ENCODE data around the gene KCNQ1OT1.

Gene KCNQ1OT1

GRCh38 chr11:2673250-2673610 lies 26.6 kb downstream of the KCNQ1OT1 start:
- H2BK12ac ChIP-seq (ENCODE audit: low read length in 2 of 2), result no peak overlapping the region
- H2BK5ac ChIP-seq (ENCODE audit: low read depth, low read length, poor library complexity, severe bottlenecking), result no peak overlapping the region
- H3K36me3 ChIP-seq (ENCODE audit: control insufficient read depth in 1 of 2, insufficient read depth in 2 of 2, low read depth in 1 of 2, low read length in 2 of 2), result peaks cover 14 to 15% of the 10 kb centered on the region in 2 experiments
- no peaks in the 10 kb centered on the region for H3K9me3 ChIP-seq (ENCODE audit: control insufficient read depth, low read length)
- H3K27me3 ChIP-seq (ENCODE audit: control insufficient read depth in 1 of 2, insufficient read depth in 1 of 2, low read length in 2 of 2), result no peaks in the 10 kb centered on the region
- H3K14ac ChIP-seq (ENCODE audit: low read length in 2 of 2), result no peak overlapping the region
- H2AFZ ChIP-seq (ENCODE audit: low read depth, low read length), result no peak overlapping the region
- DNase-seq, result no peak
- H3K23ac ChIP-seq (ENCODE audit: low read length in 2 of 2), result no peak overlapping the region
- H3K4me1 ChIP-seq (ENCODE audit: control insufficient read depth, insufficient read depth, low read depth, low read length), result peaks cover 11% of the 10 kb centered on the region
- H3K27ac ChIP-seq (ENCODE audit: low read length, poor library complexity, severe bottlenecking), result no peak overlapping the region
- no peak overlapping the region for H3K4ac ChIP-seq (ENCODE audit: low read depth in 1 of 2, low read length in 2 of 2)
- H2BK15ac ChIP-seq (ENCODE audit: low read depth, poor library complexity, severe bottlenecking), result no peak overlapping the region
- H3K9ac ChIP-seq (ENCODE audit: low read length), result no peak overlapping the region
- no peak overlapping the region for H3K4me2 ChIP-seq (ENCODE audit: low read length, poor library complexity, severe bottlenecking)
- WGBS, result 100% methylated on average over 2 of the region's 2 CpGs
- H2BK120ac ChIP-seq (ENCODE audit: low read depth, low read length), result no peak overlapping the region
- no peak overlapping the region for H2AK5ac ChIP-seq (ENCODE audit: low read length, severe bottlenecking)
- H3K4me3 ChIP-seq (ENCODE audit: insufficient read depth in 1 of 2, low read depth in 1 of 2, low read length in 2 of 2), result no peak overlapping the region
- H4K8ac ChIP-seq (ENCODE audit: low read length), result no peak overlapping the region
- H3K18ac ChIP-seq (ENCODE audit: low read depth in 1 of 2, low read length in 2 of 2), result no peak overlapping the region
- no peak overlapping the region for H4K91ac ChIP-seq (ENCODE audit: low read length)
- H3K79me1 ChIP-seq (replicated peaks; ENCODE audit: low read length, poor library complexity, severe bottlenecking), result peaks cover 2% of the 10 kb centered on the region

DNA sequence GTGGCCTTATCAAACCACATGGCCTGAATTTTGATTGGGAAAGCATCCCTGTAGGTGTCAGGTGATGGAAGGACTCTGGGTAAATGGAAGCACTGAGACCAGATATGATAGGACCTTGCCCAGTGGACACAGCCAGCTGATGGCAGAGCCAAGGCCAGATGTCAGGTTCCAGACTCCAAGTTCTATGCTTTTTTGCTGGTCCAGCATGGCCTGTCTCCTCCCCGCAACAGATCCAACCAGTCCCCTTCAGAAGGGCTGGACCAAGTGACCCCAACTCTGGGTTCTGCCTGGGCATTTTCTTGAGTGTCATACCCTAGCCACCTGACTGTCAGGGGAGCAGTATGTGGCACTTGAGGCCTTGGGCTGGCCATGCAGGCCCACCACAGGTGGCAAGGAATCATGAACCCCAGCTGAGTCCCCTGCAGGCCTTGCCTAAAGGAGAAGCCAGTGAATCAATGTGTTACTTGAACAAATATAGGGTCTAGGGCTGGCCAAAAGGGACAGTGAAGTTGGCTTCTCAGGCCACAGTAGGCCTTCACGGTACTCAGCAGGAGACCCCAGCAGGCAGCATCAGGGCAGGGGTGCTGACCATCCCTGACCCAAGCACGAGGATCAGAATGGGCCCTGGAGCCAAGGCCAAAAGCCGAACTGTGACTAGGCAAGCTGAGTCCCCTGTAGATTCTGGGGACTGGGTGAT lies 27.1 kb downstream of the KCNQ1OT1 start:
- no peak overlapping the region for H2BK120ac ChIP-seq (ENCODE audit: low read depth, low read length)
- H2AK5ac ChIP-seq (ENCODE audit: low read length, severe bottlenecking), result no peak overlapping the region
- H3K9ac ChIP-seq (ENCODE audit: low read length), result no peak overlapping the region
- no peak overlapping the region for H2AFZ ChIP-seq (ENCODE audit: low read depth, low read length)
- H3K14ac ChIP-seq (ENCODE audit: low read length in 2 of 2), result no peak overlapping the region
- no peak overlapping the region for H4K91ac ChIP-seq (ENCODE audit: low read length)
- no peak overlapping the region for H2BK12ac ChIP-seq (ENCODE audit: low read length in 2 of 2)
- H2BK5ac ChIP-seq (ENCODE audit: low read depth, low read length, poor library complexity, severe bottlenecking), result no peak overlapping the region
- H3K23ac ChIP-seq (ENCODE audit: low read length in 2 of 2), result no peak overlapping the region
- H3K18ac ChIP-seq (ENCODE audit: low read depth in 1 of 2, low read length in 2 of 2), result no peak overlapping the region
- no peak overlapping the region for H3K4me3 ChIP-seq (ENCODE audit: insufficient read depth in 1 of 2, low read depth in 1 of 2, low read length in 2 of 2)
- H3K36me3 ChIP-seq (ENCODE audit: control insufficient read depth in 1 of 2, insufficient read depth in 2 of 2, low read depth in 1 of 2, low read length in 2 of 2), result peaks cover 19 to 20% of the 10 kb centered on the region in 2 experiments
- 96% methylated on average over 4 of the region's 4 CpGs for WGBS
- no peak overlapping the region for H2BK15ac ChIP-seq (ENCODE audit: low read depth, poor library complexity, severe bottlenecking)
- peaks cover 11% of the 10 kb centered on the region for H3K4me1 ChIP-seq (ENCODE audit: control insufficient read depth, insufficient read depth, low read depth, low read length)
- no peak overlapping the region for H3K4me2 ChIP-seq (ENCODE audit: low read length, poor library complexity, severe bottlenecking)
- no peaks in the 10 kb centered on the region for H3K9me3 ChIP-seq (ENCODE audit: control insufficient read depth, low read length)
- DNase-seq, result no peak
- H3K27ac ChIP-seq (ENCODE audit: low read length, poor library complexity, severe bottlenecking), result no peak overlapping the region
- no peak overlapping the region for H4K8ac ChIP-seq (ENCODE audit: low read length)
- no peaks in the 10 kb centered on the region for H3K27me3 ChIP-seq (ENCODE audit: control insufficient read depth in 1 of 2, insufficient read depth in 1 of 2, low read length in 2 of 2)
- H3K4ac ChIP-seq (ENCODE audit: low read depth in 1 of 2, low read length in 2 of 2), result no peak overlapping the region
- peaks cover 2% of the 10 kb centered on the region for H3K79me1 ChIP-seq (replicated peaks; ENCODE audit: low read length, poor library complexity, severe bottlenecking)

DNA sequence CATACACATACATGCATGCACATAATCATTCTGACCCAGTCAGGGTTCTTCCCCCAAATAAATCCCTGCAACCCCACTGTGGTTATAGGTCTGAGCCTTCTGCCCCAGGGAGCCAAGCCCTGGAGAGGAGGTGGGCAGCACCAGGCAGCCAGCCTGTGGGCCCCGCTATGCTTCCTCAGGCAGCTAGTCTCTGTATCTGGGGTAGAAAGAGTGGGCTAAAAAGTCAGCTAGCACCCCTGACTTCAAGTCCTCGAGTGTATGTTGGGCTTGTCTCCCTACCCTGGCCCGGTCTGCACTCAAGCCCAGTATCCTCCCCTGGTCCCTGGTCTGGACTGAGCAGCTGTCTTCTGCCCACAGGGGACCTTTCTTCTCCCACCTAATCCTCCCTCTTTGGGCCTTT lies 28.0 kb downstream of the KCNQ1OT1 start:
- no peak overlapping the region for H2BK12ac ChIP-seq (ENCODE audit: low read length in 2 of 2)
- H3K4me2 ChIP-seq (ENCODE audit: low read length, poor library complexity, severe bottlenecking), result no peak overlapping the region
- no peak for DNase-seq
- WGBS, result 98% methylated on average over 3 of the region's 3 CpGs
- H2AFZ ChIP-seq (ENCODE audit: low read depth, low read length), result no peak overlapping the region
- no peak overlapping the region for H4K8ac ChIP-seq (ENCODE audit: low read length)
- H2AK5ac ChIP-seq (ENCODE audit: low read length, severe bottlenecking), result no peak overlapping the region
- no peak overlapping the region for H3K9ac ChIP-seq (ENCODE audit: low read length)
- H3K4me1 ChIP-seq (ENCODE audit: control insufficient read depth, insufficient read depth, low read depth, low read length), result peaks cover 11% of the 10 kb centered on the region
- no peak overlapping the region for H2BK5ac ChIP-seq (ENCODE audit: low read depth, low read length, poor library complexity, severe bottlenecking)
- H4K91ac ChIP-seq (ENCODE audit: low read length), result no peak overlapping the region
- H3K4ac ChIP-seq (ENCODE audit: low read depth in 1 of 2, low read length in 2 of 2), result no peak overlapping the region
- H3K18ac ChIP-seq (ENCODE audit: low read depth in 1 of 2, low read length in 2 of 2), result no peak overlapping the region
- no peaks in the 10 kb centered on the region for H3K27me3 ChIP-seq (ENCODE audit: control insufficient read depth in 1 of 2, insufficient read depth in 1 of 2, low read length in 2 of 2)
- peaks cover 2% of the 10 kb centered on the region for H3K79me1 ChIP-seq (replicated peaks; ENCODE audit: low read length, poor library complexity, severe bottlenecking)
- no peaks in the 10 kb centered on the region for H3K9me3 ChIP-seq (ENCODE audit: control insufficient read depth, low read length)
- no peak overlapping the region for H2BK120ac ChIP-seq (ENCODE audit: low read depth, low read length)
- no peak overlapping the region for H3K4me3 ChIP-seq (ENCODE audit: insufficient read depth in 1 of 2, low read depth in 1 of 2, low read length in 2 of 2)
- H3K14ac ChIP-seq (ENCODE audit: low read length in 2 of 2), result no peak overlapping the region
- no peak overlapping the region for H3K23ac ChIP-seq (ENCODE audit: low read length in 2 of 2)
- H3K36me3 ChIP-seq (ENCODE audit: control insufficient read depth in 1 of 2, insufficient read depth in 2 of 2, low read depth in 1 of 2, low read length in 2 of 2), result peaks cover 20 to 21% of the 10 kb centered on the region in 2 experiments
- H3K27ac ChIP-seq (ENCODE audit: low read length, poor library complexity, severe bottlenecking), result no peak overlapping the region
- H2BK15ac ChIP-seq (ENCODE audit: low read depth, poor library complexity, severe bottlenecking), result no peak overlapping the region

DNA sequence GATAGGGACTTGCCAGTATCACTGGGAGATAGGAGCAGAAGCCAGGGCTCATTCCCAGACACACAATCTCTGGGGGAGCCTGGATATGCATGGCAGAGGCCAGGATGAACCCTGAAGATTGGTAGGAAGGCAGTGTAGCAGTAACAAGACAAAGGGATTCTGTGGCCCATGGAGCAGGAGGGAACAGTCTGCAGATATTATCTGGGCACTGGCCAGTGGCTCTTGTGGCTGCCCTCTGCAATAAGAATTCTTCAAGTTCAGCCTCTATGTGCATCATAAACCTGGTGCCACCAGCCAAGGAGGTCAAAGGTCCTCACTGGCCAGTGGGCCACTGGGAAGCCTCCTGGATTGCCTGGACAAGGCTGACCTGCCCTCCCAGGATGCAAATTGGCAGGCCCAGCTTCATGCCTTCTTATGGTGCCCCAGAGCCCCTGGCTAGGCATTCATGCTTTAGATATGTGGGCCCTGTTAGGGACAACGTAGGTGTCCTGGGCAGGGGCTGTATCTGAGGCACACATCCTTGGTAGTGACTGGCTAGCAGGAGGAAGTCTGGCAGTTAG lies 29.2 kb downstream of the KCNQ1OT1 start:
- H3K18ac ChIP-seq (ENCODE audit: low read depth in 1 of 2, low read length in 2 of 2), result no peak overlapping the region
- peaks cover 10% of the 10 kb centered on the region for H3K4me1 ChIP-seq (ENCODE audit: control insufficient read depth, insufficient read depth, low read depth, low read length)
- DNase-seq, result no peak
- H3K27ac ChIP-seq (ENCODE audit: low read length, poor library complexity, severe bottlenecking), result no peak overlapping the region
- H2BK5ac ChIP-seq (ENCODE audit: low read depth, low read length, poor library complexity, severe bottlenecking), result no peak overlapping the region
- no peaks in the 10 kb centered on the region for H3K27me3 ChIP-seq (ENCODE audit: control insufficient read depth in 1 of 2, insufficient read depth in 1 of 2, low read length in 2 of 2)
- H2BK120ac ChIP-seq (ENCODE audit: low read depth, low read length), result no peak overlapping the region
- H3K9ac ChIP-seq (ENCODE audit: low read length), result no peak overlapping the region
- H3K79me1 ChIP-seq (replicated peaks; ENCODE audit: low read length, poor library complexity, severe bottlenecking), result peaks cover under 1% of the 10 kb centered on the region
- H2BK12ac ChIP-seq (ENCODE audit: low read length in 2 of 2), result no peak overlapping the region
- H3K4ac ChIP-seq (ENCODE audit: low read depth in 1 of 2, low read length in 2 of 2), result no peak overlapping the region
- 66% methylated on average over 1 of the region's 1 CpG for WGBS
- peaks cover 20 to 21% of the 10 kb centered on the region in 2 experiments for H3K36me3 ChIP-seq (ENCODE audit: control insufficient read depth in 1 of 2, insufficient read depth in 2 of 2, low read depth in 1 of 2, low read length in 2 of 2)
- no peak overlapping the region for H4K91ac ChIP-seq (ENCODE audit: low read length)
- no peaks in the 10 kb centered on the region for H3K9me3 ChIP-seq (ENCODE audit: control insufficient read depth, low read length)
- H3K23ac ChIP-seq (ENCODE audit: low read length in 2 of 2), result no peak overlapping the region
- H3K14ac ChIP-seq (ENCODE audit: low read length in 2 of 2), result no peak overlapping the region
- no peak overlapping the region for H2AFZ ChIP-seq (ENCODE audit: low read depth, low read length)
- no peak overlapping the region for H2AK5ac ChIP-seq (ENCODE audit: low read length, severe bottlenecking)
- no peak overlapping the region for H3K4me2 ChIP-seq (ENCODE audit: low read length, poor library complexity, severe bottlenecking)
- no peak overlapping the region for H4K8ac ChIP-seq (ENCODE audit: low read length)
- H2BK15ac ChIP-seq (ENCODE audit: low read depth, poor library complexity, severe bottlenecking), result no peak overlapping the region
- H3K4me3 ChIP-seq (ENCODE audit: insufficient read depth in 1 of 2, low read depth in 1 of 2, low read length in 2 of 2), result no peak overlapping the region

All from mesenchymal stem cell (in vitro differentiated cells and primary cell).